GM12878 (cell line): Measurements from ENCODE around the gene PCBD2. TPM values are rescaled to one million over a fixed set of nuclear protein-coding genes. Genes with fewer than 3 reads are reported as not detected.

ENCODE experiments used
- ATAC-seq: fragments of 200-7000 bp; cut with Tn5 transposase; 3 replicates; pipeline ENCODE4 v1.9.1; 2020; ENCODE audit warnings: mild to moderate bottlenecking, moderate library complexity
- BruUV-seq: library from RNA; stranded (reverse); fragments of 400-500 nt; replicated peaks from 2 replicates; lab custom pipeline; 2021; lab: Mats Ljungman, UMichigan
- CTCF ChIA-PET: fragments of 300-600 bp; sonication (Branson Sonifier 250); formaldehyde crosslinking; extraction: SDS; loops from one replicate; lab custom pipeline; 2021; ENCODE audit warnings: inconsistent platforms; lab: Yijun Ruan, JAX
- POLR2A ChIA-PET: fragments of 350-600 bp; formaldehyde crosslinking; extraction: SDS; loops from one replicate; lab custom pipeline; 2021; ENCODE audit warnings: inconsistent platforms; lab: Charles Lee
- RAD21 ChIA-PET: fragments of 300-600 bp; sonication (Branson Sonifier 250); formaldehyde crosslinking; loops from one replicate; lab custom pipeline; 2023; ENCODE audit warnings: antibody characterized with exemption; ENCODE audit not compliant: unreplicated experiment; lab: Charles Lee
- SMC1A ChIA-PET: fragments of 300-600 bp; sonication (Branson Sonifier 250); formaldehyde crosslinking; loops from one replicate; lab custom pipeline; 2023; ENCODE audit not compliant: unreplicated experiment, uncharacterized antibody; lab: Charles Lee
- DNase-seq: peaks from one replicate; pipeline ENCODE4 v3.0.0-alpha.2; 2011; ENCODE audit warnings: low read depth, low spot score
- FAIRE-seq: peaks from 3 replicates; lab custom pipeline; 2011; peaks lifted over from hg19 to GRCh38; lab: Jason Lieb, UNC
- H2AFZ ChIP-seq: 2 replicates; pipeline ENCODE4 v1.6.0; 2011; ENCODE audit warnings: low read depth, low read length, control low read depth; ENCODE audit not compliant: control insufficient read depth
- H3K27ac ChIP-seq: 2 replicates; pipeline ENCODE4 v1.5.1; 2011; ENCODE audit warnings: control low read depth; ENCODE audit not compliant: control insufficient read depth, insufficient read depth
- H3K27me3 ChIP-seq, 2 experiments: replicated peaks in 1 of 2; 2 replicates each; pipeline versions ENCODE4 v1.6.0 to v1.6.1; 2011; ENCODE audit warnings: low read length in 1 of 2; ENCODE audit not compliant: control insufficient read depth in 2 of 2, insufficient read depth in 2 of 2
- H3K36me3 ChIP-seq, 2 experiments: 2 replicates each; pipeline ENCODE4 v1.5.1; 2011; ENCODE audit warnings: low read length in 1 of 2; ENCODE audit not compliant: control insufficient read depth in 2 of 2, insufficient read depth in 2 of 2
- H3K4me1 ChIP-seq: 2 replicates; pipeline ENCODE4 v1.6.1; 2011; ENCODE audit warnings: mild to moderate bottlenecking, low read length, moderate library complexity, mixed read lengths; ENCODE audit not compliant: control insufficient read depth, insufficient read depth
- H3K4me2 ChIP-seq: 2 replicates; pipeline ENCODE4 v1.6.0; 2011; ENCODE audit warnings: control low read depth; ENCODE audit not compliant: control insufficient read depth, insufficient read depth
- H3K4me3 ChIP-seq: fragments of 200-600 bp; sonication (generic); 2 replicates; pipeline ENCODE4 v1.5.1; 2016
- H3K79me2 ChIP-seq: 2 replicates; pipeline ENCODE4 v1.6.0; 2011; ENCODE audit warnings: low read length; ENCODE audit not compliant: control insufficient read depth, insufficient read depth
- H3K9ac ChIP-seq: 2 replicates; pipeline ENCODE4 v1.8.0; 2011; ENCODE audit warnings: low read length, control low read depth, mixed read lengths; ENCODE audit not compliant: control insufficient read depth, insufficient read depth
- H3K9me3 ChIP-seq: replicated peaks from 3 replicates; pipeline ENCODE4 v1.5.1; 2011; ENCODE audit warnings: mild to moderate bottlenecking, low read length; ENCODE audit not compliant: control insufficient read depth, insufficient read depth
- H4K20me1 ChIP-seq: 2 replicates; pipeline ENCODE4 v1.6.0; 2011; ENCODE audit not compliant: control insufficient read depth, insufficient read depth
- BMI1 ChIP-seq: fragments of 450-650 bp; IDR thresholded peaks from 2 replicates; pipeline ENCODE4 v1.6.1; 2016; ENCODE audit warnings: mild to moderate bottlenecking, moderate library complexity, borderline replicate concordance
- BRCA1 ChIP-seq: IDR thresholded peaks from 2 replicates; pipeline ENCODE4 v1.6.1; 2011; ENCODE audit warnings: low read depth, low read length, improper control_type of control experiment
- CREM ChIP-seq: IDR thresholded peaks from 2 replicates; pipeline ENCODE4 v1.6.1; 2014; ENCODE audit warnings: antibody characterized with exemption, low read depth
- E2F8 ChIP-seq: fragments of 450-650 bp; IDR thresholded peaks from 2 replicates; pipeline ENCODE4 v1.6.1; 2018; ENCODE audit warnings: mild to moderate bottlenecking, low read depth, moderate library complexity; ENCODE audit not compliant: partially characterized antibody
- MEF2A ChIP-seq: IDR thresholded peaks from 2 replicates; pipeline ENCODE4 v1.6.1; 2011; ENCODE audit warnings: low read depth, mild to moderate bottlenecking, low read length, moderate library complexity; ENCODE audit not compliant: insufficient read depth
- MEF2B ChIP-seq: fragments of 450-650 bp; IDR thresholded peaks from 2 replicates; pipeline ENCODE4 v1.6.1; 2018; ENCODE audit warnings: mild to moderate bottlenecking, moderate library complexity; ENCODE audit not compliant: partially characterized antibody, poor library complexity, severe bottlenecking
- MTA3 ChIP-seq: IDR thresholded peaks from 2 replicates; pipeline ENCODE4 v1.6.1; 2012; ENCODE audit warnings: low read length, inconsistent platforms, borderline replicate concordance
- MXI1 ChIP-seq: fragments of 150-350 bp; IDR thresholded peaks from 2 replicates; pipeline ENCODE4 v1.6.1; 2011; ENCODE audit warnings: low read depth, mild to moderate bottlenecking, inconsistent platforms, low read length, improper control_type of control experiment
- NR2C1 ChIP-seq: fragments of 450-650 bp; IDR thresholded peaks from 2 replicates; pipeline ENCODE4 v1.6.1; 2017; ENCODE audit warnings: antibody characterized with exemption, mild to moderate bottlenecking, moderate library complexity
- PML ChIP-seq: IDR thresholded peaks from 2 replicates; pipeline ENCODE4 v1.6.1; 2012; ENCODE audit warnings: low read length, inconsistent platforms
- POLR2AphosphoS2 ChIP-seq: IDR thresholded peaks from 2 replicates; pipeline ENCODE4 v1.6.1; 2011; ENCODE audit warnings: low read depth, mild to moderate bottlenecking, low read length, improper control_type of control experiment, moderate library complexity
- RB1 ChIP-seq: fragments of 450-650 bp; formaldehyde crosslinking; IDR thresholded peaks from 2 replicates; pipeline ENCODE4 v1.6.1; 2017; ENCODE audit warnings: mild to moderate bottlenecking, borderline replicate concordance
- SMARCA5 ChIP-seq: fragments of 450-650 bp; IDR thresholded peaks from 2 replicates; pipeline ENCODE4 v1.6.1; 2017; ENCODE audit warnings: mild to moderate bottlenecking
- SRF ChIP-seq, 2 experiments: IDR thresholded peaks; 2 replicates each; pipeline ENCODE4 v1.6.1; 2011; ENCODE audit warnings: low read depth in 2 of 2, low read length in 2 of 2, mild to moderate bottlenecking in 1 of 2, moderate library complexity in 1 of 2
- TCF12 ChIP-seq: IDR thresholded peaks from 2 replicates; pipeline ENCODE4 v1.6.1; 2011; ENCODE audit warnings: low read depth, mild to moderate bottlenecking, low read length
- WRNIP1 ChIP-seq: IDR thresholded peaks from 2 replicates; pipeline ENCODE4 v1.6.1; 2011; ENCODE audit warnings: low read depth, low read length, improper control_type of control experiment, borderline replicate concordance
- ZNF592 ChIP-seq: fragments of 450-650 bp; IDR thresholded peaks from 2 replicates; pipeline ENCODE4 v1.6.1; 2017; ENCODE audit warnings: mild to moderate bottlenecking, moderate library complexity
- WGBS: methylation state at CpG from one replicate; pipeline ENCODE4 v1.1.6; 2016; ENCODE audit warnings: low lambda C conversion rate; ENCODE audit not compliant: insufficient replicate concordance, insufficient coverage; ENCODE audit errors: missing lambda C conversion rate; 5-methylcytosine and 5-hydroxymethylcytosine counted together
- in situ Hi-C: fragments of 300-500 bp; cut with MboI; formaldehyde crosslinking; loops from 9 replicates; pipeline ENCODE4 v1.14.3; 2018; ENCODE audit warnings: mixed read lengths
- intact Hi-C: fragments of 100-400 bp; cut with micrococcal nuclease; formaldehyde crosslinking; loops from one replicate; pipeline ENCODE4 v1.14.2; 2022; ENCODE audit not compliant: unreplicated experiment
- polyA plus RNA-seq, 11 experiments: library from polyadenylated mRNA; depleted of rRNA in 4 of 11; unstranded in 6 of 11; stranded (reverse) in 5 of 11; fragments of >200 nt; fragmentation: Nextera tagmentation in 4 of 11; fragmentation: Illumina TruSeq in 1 of 11; extraction: Ambion mirVana in 4 of 11; extraction: Trizol in 1 of 11; gene quantifications; 1 replicate in 1 of 11; 2 replicates in 10 of 11; pipeline versions ENCODE4 v1.2.1 to v1.2.3, GENCODE V29; 2011 to 2016; ENCODE audit warnings: inconsistent platforms in 2 of 11, missing spikeins in 2 of 11, low read depth in 1 of 11
- total RNA-seq, 4 experiments: library from RNA; depleted of rRNA in 3 of 4; stranded (reverse); fragments of >200 nt in 3 of 4; fragmentation: Illumina TruSeq in 1 of 4; extraction: Trizol in 1 of 4; gene quantifications; 2 replicates each; pipeline versions ENCODE4 v1.2.1 to v1.2.3, GENCODE V29; 2013 to 2021
- TF ChIP-seq, protein P1 (sequence below): fragments of 150-350 bp; IDR thresholded peaks from 2 replicates; pipeline ENCODE4 v1.6.1; 2014; ENCODE audit warnings: mild to moderate bottlenecking, low read depth, low read length

The PCBD2 gene
- total and polyA plus RNA-seq, 10 of the 15 experiments (the other 5 are each of a cell fraction or from before 2014, with no cell fraction given): 5.4 to 13.6 (median 6.7) TPM

GRCh38 chr5:134913795-134914194, 8.9 kb downstream of the PCBD2 start:
- H3K27ac ChIP-seq: no peak overlapping the region
- no TSS peak for BruUV-seq
- SMC1A ChIA-PET: interaction anchor here (0.6 to 0.8 kb wide), 3 partner anchors 38 to 288 kb away, joined by 3 to 4 read pairs (median 3); no protein-coding TSS in a partner anchor
- POLR2A ChIA-PET: no interaction called here
- 100% methylated on average over 1 of the region's 1 CpG for WGBS
- H3K4me3 ChIP-seq: no peak overlapping the region
- H3K9me3 ChIP-seq: no peaks in the 10 kb centered on the region
- H3K27me3 ChIP-seq: no peaks in the 10 kb centered on the region
- H3K9ac ChIP-seq: no peak overlapping the region
- ATAC-seq: no peak
- peaks cover 0 to 15% of the 10 kb centered on the region in 2 experiments; a peak in 2 of 4 replicates for H3K36me3 ChIP-seq
- in situ Hi-C loops (no loop called here), intact Hi-C loops (no loop called here)
- no peak for TF ChIP-seq E2F8
- TF ChIP-seq MXI1: no peak
- no peak for TF ChIP-seq SMARCA5
- TF ChIP-seq, protein P1, sequence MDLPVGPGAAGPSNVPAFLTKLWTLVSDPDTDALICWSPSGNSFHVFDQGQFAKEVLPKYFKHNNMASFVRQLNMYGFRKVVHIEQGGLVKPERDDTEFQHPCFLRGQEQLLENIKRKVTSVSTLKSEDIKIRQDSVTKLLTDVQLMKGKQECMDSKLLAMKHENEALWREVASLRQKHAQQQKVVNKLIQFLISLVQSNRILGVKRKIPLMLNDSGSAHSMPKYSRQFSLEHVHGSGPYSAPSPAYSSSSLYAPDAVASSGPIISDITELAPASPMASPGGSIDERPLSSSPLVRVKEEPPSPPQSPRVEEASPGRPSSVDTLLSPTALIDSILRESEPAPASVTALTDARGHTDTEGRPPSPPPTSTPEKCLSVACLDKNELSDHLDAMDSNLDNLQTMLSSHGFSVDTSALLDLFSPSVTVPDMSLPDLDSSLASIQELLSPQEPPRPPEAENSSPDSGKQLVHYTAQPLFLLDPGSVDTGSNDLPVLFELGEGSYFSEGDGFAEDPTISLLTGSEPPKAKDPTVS: no peak
- TF ChIP-seq MEF2A: no peak
- TF ChIP-seq NR2C1: no peak
- TF ChIP-seq BMI1: no peak
- TF ChIP-seq PML: no peak
- no peak for TF ChIP-seq TCF12
- no peak for TF ChIP-seq ZNF592
- TF ChIP-seq POLR2AphosphoS2: no peak
- no peak for TF ChIP-seq BRCA1
- no peak for TF ChIP-seq SRF (IDR thresholded peaks at IDR 0.05; ENCODE audit: low read depth in 2 of 2, low read length in 2 of 2)
- TF ChIP-seq CREM: no peak
- TF ChIP-seq MTA3: no peak
- TF ChIP-seq WRNIP1: no peak
- no peak for TF ChIP-seq MEF2B
- TF ChIP-seq RB1: no peak
- DNase-seq: no peak
- CTCF ChIA-PET: no interaction called here
- RAD21 ChIA-PET: interaction anchor here (1.0 kb wide), 1 partner anchor 274 kb away, joined by 3 read pairs; no protein-coding TSS in a partner anchor
- H2AFZ ChIP-seq: no peak overlapping the region
- H3K79me2 ChIP-seq: no peaks in the 10 kb centered on the region
- no peaks in the 10 kb centered on the region for H3K4me1 ChIP-seq
- no peaks in the 10 kb centered on the region for H4K20me1 ChIP-seq
- no peak for FAIRE-seq
- H3K4me2 ChIP-seq: no peak overlapping the region
